Activated CD8-positive, alpha-beta memory T cell treated with anti-CD3 and anti-CD28 coated beads for 36 hours (primary cell): ENCODE results near the gene DNAJC4. TPM values are rescaled to one million over a fixed set of nuclear protein-coding genes. Genes with fewer than 3 reads are reported as not detected.

Experiments
- CTCF ChIA-PET: fragments of 350-600 bp; sonication (Branson Sonifier 250); formaldehyde crosslinking; loops from one replicate; lab custom pipeline; 2021; ENCODE audit warnings: antibody characterized with exemption; lab: Charles Lee
- POLR2A ChIA-PET: fragments of 350-600 bp; sonication (Branson Sonifier 250); formaldehyde crosslinking; loops from one replicate; lab custom pipeline; 2021; ENCODE audit warnings: antibody characterized with exemption; lab: Charles Lee
- total RNA-seq, 2 experiments: library from RNA; stranded (reverse); gene quantifications; one replicate each; pipeline ENCODE4 v1.2.3, GENCODE V29; 2021

DNAJC4 gene
- total RNA-seq, 2 experiments from 2014 or later = 19.0 to 20.8 TPM

DNA sequence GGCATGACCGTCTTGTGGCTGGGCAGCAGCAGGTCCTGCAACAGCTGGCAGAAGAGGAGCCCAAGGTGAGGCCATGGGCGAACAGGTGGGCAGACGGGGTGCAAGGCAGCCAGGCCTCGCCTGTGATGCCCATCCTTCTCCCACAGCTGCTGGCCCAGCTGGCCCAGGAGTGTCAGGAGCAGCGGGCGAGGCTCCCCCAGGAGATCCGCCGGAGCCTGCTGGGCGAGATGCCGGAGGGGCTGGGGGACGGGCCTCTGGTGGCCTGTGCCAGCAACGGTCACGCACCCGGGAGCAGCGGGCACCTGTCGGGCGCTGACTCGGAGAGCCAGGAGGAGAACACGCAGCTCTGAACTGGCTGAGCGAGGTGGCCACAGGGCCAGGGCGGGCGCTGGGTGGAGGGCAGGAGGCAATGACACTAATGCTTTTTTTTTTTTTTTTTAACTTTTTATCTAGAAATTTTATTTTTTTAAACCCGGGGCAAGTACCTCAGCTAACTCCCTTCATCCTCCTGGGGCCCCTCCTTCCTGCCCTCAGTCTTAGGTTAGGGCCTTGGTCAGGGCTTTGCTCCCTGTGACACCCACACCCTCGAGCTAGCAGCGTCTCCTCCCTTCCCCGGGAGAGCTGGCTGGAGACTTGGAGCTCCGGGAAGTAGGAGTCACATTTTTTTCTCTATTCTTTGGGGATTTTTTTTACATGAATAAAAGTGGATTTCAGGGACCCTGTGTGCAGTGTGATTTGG is 37.0 kb downstream of the DNAJC4 start:
- POLR2A ChIA-PET = interaction anchor here (0.7 to 4.3 kb wide), 5 partner anchors 15 to 61 kb away, joined by 3 to 20 read pairs (median 4); partner anchors contain the start of genes FKBP2, NUDT22, PLCB3 and TRPT1
- CTCF ChIA-PET = interaction anchor here (0.7 to 4.1 kb wide), 8 partner anchors 10 to 63 kb away, joined by 3 to 39 read pairs (median 4); partner anchors contain the start of genes CATSPERZ, PLCB3, PRDX5 and TRMT112

DNA sequence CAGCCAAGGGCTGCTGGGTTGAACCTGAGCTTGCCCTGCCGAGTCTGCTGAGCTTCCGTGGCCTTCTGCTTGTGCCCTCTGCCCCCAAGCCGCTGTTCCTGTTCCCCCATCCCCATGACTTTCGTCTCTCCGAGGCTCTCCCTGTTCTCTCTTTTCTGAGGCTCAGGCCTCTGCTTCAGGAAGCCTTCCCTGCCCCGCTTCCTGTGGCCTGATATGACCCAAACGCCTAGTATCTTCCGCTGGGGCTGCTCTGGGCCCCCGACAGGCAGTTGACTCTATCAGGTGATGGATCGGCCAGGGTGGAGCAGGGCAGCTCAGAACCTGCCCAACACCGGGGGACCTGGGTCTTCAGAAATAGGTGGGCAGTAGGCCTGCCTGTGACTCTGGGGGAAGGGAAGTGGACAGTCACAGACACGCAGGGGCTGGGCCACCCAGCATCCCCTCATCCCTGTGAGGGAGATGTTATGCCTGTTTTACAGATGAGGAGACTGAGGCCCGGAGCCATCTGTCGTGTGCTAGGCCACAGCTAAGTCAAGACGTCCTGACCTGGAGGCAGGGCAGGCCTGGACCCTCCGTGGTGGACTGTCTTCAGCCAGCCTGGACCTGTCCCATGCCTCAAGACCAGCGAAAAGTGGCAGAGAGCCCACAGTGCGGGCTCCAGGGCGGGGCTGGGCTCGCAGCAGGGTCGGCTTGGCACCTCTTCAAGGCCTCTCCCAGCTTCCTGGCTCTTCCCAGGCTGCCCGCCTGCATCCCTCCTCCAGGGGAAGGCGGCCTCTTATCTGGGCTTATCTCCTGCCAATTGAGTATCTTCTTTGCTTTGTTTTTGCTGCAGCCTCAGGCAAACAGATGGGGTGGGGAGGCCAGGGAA is 37.9 kb downstream of the DNAJC4 start:
- ChIA-PET POLR2A (interaction anchor here (0.5 to 4.3 kb wide), 10 partner anchors 10 to 1492 kb away, joined by 3 to 22 read pairs (median 8); partner anchors contain the start of genes BAD, FERMT3, FKBP2 and GPR137), CTCF (interaction anchor here (0.7 to 4.1 kb wide), 10 partner anchors 11 to 64 kb away, joined by 3 to 39 read pairs (median 5); partner anchors contain the start of genes CATSPERZ, FERMT3, PLCB3 and PPP1R14B)

DNA sequence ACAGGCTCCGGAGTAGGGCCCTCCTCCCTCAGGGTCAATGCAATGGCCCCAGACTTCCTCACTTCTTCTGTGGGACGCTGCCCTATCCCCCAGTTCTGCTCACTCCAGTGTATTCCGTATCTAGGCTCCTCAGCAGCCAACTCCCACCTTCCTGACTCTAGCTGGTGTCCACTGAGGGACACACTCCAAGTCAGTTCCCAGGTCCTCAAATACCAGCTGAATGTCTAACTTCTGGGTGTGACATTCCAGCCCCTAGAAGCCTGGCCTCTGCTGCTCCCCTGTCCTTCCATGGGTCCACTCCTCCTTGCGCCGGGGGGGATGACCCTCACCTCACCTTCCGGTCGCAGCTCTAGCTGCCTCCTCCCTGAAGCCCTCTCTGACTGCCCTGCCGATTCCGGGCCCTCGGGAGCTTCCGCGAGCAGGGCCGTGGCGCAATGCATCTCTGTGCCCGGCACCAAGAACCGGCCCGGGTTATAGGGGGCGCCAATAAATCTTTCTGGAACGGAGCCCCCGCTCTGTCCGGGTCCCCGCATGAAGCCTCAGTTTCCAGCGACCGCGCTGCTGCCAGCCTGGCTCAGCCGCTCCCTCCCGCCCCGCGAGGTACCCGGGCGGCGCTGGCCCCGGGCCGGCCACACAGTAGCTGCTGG is 38.7 kb downstream of the DNAJC4 start:
- ChIA-PET POLR2A (interaction anchor here (0.5 to 4.3 kb wide), 8 partner anchors 11 to 1493 kb away, joined by 4 to 22 read pairs (median 18); partner anchors contain the start of genes BAD, FERMT3, FKBP2 and GPR137), CTCF (interaction anchor here (0.6 to 4.1 kb wide), 10 partner anchors 12 to 64 kb away, joined by 3 to 39 read pairs (median 4); partner anchors contain the start of genes CATSPERZ, FERMT3, PLCB3 and PPP1R14B)

DNA sequence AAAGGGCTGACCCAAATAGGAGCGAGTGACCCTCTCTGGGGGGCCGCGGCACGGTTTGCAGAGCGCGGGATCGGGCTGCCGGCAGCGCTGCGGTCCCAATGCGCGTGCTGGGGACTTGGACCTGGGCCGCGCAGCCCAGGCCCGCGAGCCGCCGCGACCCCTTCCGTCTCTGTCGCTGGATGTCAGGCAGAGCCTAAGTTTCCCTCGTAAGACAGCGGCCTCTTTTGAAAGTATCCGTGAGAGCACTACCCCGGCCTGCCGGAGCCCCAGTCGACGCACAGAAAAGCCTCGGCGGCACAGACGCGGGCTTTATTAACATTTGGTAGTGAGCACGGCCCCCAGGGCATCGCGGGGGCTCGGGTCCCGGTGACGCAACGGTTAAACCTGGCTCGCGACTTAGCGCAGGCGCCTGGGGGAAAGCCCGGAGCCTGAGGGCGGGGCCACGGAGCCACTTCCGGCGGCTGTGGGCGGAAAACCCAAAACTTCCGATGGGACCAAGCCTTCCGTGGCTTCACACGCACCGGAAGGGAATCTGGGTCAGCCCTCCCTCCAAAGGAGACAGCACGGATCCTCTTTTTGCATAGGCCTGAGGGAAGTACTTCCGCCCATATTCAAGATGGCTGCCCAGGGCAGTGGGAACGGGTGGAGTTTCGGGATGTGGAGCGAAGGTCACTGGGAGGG is 39.3 kb downstream of the DNAJC4 start:
- ChIA-PET POLR2A (interaction anchor here (1.2 to 4.3 kb wide), 8 partner anchors 12 to 63 kb away, joined by 4 to 22 read pairs (median 18); partner anchors contain the start of genes BAD, ESRRA, FERMT3 and FKBP2), CTCF (interaction anchor here (0.6 to 4.1 kb wide), 9 partner anchors 12 to 63 kb away, joined by 3 to 39 read pairs (median 6); partner anchors contain the start of genes CATSPERZ, ESRRA, FERMT3 and PLCB3)

DNA sequence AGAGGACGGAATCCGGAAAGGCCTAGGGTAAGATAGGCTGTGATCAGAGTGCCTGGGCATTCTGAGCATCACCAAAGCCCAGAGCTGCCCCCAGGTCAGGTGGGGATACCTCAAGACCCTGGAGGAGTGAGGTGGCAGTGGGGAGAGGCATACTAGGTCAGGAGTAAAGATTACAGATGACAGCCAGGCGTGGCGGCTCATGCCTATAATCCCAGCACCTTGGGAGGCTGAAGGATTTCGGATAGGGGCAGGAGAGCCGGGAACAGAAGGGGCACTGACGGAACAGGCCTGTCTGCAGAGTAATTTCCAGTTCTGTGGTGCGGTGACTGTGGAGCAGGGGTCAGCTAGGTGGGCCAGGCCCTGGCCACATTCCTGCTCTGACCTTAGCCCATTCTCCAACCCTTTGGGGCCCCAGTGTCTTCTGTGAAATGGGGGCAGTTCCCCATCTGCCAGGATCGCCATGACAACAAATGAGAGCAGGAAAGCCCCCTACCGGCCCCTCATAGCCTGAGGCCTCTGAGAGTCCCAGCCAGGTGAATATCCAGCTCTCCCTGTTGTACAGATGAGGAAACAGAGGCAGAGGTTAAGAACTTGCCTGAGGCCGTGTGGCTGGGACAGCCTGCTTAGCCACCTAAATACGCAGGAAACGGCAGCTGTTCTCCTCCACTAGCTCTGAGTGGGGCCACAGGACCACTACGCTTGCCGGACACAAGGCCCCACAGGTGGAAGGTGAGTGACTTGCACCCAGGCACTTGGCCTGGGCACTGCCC is 44.9 kb downstream of the DNAJC4 start:
- CTCF ChIA-PET = interaction anchor here (1.1 to 2.5 kb wide), 2 partner anchors 14 to 26 kb away, joined by 4 to 9 read pairs; no protein-coding TSS in a partner anchor
- POLR2A ChIA-PET = interaction anchor here (0.7 kb wide), 1 partner anchor 10 kb away, joined by 7 read pairs; no protein-coding TSS in a partner anchor

DNA sequence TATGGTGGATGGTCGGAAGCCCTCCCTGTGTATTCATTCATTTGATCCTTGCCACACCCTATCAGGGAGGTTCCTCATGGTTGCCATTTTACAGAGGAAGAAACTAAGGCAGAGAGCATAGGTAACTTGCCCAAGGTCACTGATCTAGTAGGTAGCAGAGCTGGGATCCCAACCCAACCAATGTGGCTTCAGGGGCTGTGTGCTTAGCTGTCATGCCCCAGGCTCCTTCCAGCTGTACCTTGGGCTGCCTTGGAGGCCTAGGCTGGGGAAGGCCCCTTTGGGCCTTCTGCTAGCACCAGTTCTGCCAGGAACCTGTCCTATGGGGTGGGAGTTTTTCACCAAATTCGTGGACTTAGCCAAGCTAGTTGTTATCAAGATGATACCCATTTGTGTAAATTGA is 45.5 kb downstream of the DNAJC4 start:
- ChIA-PET CTCF (interaction anchor here (1.1 to 2.5 kb wide), 2 partner anchors 14 to 25 kb away, joined by 4 to 9 read pairs; no protein-coding TSS in a partner anchor), POLR2A (no interaction called here)

DNA sequence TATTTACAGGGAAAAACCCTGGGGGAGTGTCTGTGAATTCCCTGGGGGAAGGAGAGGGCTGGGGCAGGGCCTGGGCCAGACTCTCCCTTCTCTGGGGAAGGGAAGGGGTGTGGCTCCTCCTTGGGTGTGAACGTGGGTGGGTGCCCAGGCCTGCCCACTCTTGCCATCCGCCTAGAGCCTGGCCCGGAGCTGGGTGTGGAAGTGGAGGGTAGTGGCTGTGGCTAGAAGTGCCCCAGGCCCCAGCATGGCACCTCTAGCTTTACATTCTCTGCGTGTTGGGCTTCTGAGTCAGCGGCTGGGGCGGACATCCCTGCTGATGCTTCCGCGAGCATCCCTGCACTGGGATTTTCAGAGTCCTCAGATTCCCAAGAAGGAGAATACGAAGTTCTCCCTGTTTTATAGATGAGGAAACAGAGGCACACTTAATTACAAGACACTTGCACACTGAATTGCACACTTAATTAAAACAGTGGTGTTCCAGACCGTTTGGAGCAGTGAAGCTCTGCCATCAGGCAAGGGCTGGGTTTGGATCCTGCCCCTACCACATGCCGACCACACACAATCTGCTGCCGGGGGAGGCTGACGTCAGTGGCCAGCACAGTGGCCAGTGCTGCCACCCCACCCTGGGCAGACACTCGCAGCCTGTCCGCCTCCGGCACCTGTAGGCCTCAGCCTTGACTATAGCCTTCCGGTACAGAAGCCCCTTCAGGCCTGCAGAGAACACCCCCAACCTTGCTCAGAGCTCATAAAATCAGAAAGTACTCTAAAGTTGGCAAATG is 46.5 kb downstream of the DNAJC4 start:
- ChIA-PET CTCF (interaction anchor here (1.1 to 2.5 kb wide), 3 partner anchors 10 to 28 kb away, joined by 3 to 9 read pairs (median 4); no protein-coding TSS in a partner anchor), POLR2A (interaction anchor here (0.6 to 0.7 kb wide), 2 partner anchors 63 to 1481 kb away, joined by 3 to 4 read pairs; no protein-coding TSS in a partner anchor)

DNA sequence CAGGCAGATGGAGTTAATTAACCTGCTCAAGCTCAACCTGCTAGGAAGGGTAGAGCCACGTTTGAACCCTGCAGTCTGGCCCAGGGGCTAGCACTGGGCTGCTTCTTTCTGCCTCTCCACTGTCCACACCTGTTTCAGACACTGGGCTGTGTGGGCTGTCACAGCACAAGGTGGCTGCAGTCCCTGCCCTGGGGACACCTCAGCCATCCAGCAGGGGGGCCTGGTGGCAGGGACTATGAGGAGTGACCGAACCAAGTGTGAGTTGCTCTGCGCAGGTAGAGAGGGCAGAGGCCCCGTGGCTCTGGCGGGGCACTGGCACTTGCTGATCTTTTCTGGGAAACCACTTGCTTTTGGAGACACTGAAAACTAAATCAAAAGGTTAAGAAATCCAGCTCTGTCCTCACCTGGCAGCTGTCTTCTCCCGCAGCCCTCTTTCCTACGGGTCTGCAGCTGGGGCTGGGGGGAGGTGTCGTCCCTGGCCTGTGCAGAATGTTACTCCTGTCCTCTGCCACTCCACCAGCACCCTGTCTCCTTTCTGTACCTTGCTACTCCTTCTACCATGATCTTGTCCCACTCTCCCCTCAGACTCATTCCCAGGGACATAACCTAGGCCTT is 48.3 kb downstream of the DNAJC4 start:
- CTCF ChIA-PET = interaction anchor here (1.1 kb wide), 1 partner anchor 25 kb away, joined by 4 read pairs; no protein-coding TSS in a partner anchor
- POLR2A ChIA-PET = no interaction called here

DNA sequence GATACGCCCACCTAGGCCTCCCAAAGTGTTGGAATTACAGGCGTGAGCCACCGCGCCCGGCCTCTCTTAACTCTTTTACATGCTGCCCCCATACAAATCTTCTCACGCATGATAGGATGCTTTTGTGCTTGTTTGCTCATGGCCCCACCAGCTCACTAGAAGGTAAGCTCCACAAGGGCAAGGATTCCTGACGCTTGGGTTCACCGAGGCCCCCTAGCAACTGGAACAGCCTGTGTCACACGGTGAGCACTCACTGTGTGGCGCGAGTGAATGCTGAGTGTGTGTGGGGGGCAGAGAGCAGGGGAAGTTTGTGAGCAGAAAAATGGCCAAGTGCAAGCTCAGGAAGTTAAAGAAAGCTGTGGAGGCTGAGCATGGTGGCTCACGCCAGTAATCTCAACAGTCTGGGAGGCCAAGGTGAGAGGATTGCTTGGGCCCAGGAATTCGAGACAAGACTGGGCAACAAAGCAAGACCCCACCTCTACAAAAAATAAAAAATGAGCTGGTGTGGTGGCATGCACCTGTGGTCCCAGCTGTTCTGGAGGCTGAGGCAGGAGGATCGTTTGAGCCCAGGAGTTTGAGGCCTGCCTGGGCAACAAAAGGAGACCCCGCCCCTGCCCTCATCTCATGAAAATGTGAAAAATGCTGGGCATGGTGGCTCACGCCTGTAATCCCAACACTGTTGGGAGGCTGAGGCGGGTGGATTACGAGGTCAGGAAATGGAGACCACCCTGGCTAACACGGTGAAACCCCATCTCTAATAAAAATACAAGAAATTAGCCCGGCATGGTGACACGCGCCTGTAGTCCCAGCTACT is 51.8 kb downstream of the DNAJC4 start:
- CTCF ChIA-PET = interaction anchor here (1.9 to 3.4 kb wide), 3 partner anchors 10 to 22 kb away, joined by 5 to 26 read pairs (median 5); no protein-coding TSS in a partner anchor
- POLR2A ChIA-PET = interaction anchor here (0.6 kb wide), 1 partner anchor 36 kb away, joined by 6 read pairs; no protein-coding TSS in a partner anchor

DNA sequence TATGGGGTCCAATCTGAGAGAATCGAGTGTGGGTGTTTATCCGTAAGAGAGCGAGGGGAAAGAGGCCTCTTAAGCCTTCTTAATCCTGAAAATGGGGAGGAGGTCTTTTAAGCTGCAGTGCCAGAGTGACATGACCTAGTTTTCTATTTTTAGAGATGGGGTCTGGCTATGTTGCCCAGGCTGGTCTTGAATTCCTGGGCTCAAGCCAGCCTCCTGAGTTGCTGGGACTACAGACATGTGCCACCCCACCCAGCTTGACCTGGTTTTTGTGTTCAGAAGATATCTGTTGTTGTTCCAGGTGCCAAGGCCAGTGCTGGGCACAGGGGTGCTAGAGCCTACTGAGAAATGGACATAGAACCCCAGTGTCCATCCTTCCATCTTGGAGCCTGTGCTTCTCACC is 52.7 kb downstream of the DNAJC4 start:
- CTCF ChIA-PET = interaction anchor here (1.0 to 3.4 kb wide), 4 partner anchors 11 to 32 kb away, joined by 3 to 26 read pairs (median 6); partner anchors contain the start of gene PLCB3
- POLR2A ChIA-PET = interaction anchor here (3.3 kb wide), 1 partner anchor 13 kb away, joined by 20 read pairs; no protein-coding TSS in a partner anchor

Other genes with a start within 250 kb of the DNAJC4 start
- 10 to 100 TPM; 74.6 to 79.8 TPM for gene OTUB1, start 244.1 kb upstream of the DNAJC4 start, total RNA-seq
- gene FLRT1, start 194.6 kb upstream of the DNAJC4 start, total RNA-seq = not detected
- gene MACROD1, start 64.4 kb upstream of the DNAJC4 start, total RNA-seq = 10 to 100 TPM; 20.6 to 21.8 TPM
- 100 to 1,000 TPM; 476 to 486 TPM for gene STIP1, start 44.4 kb upstream of the DNAJC4 start, total RNA-seq
- gene FERMT3, start 23.8 kb upstream of the DNAJC4 start, total RNA-seq = 100 to 1,000 TPM; 220 to 223 TPM
- 10 to 100 TPM; 28.7 to 30.5 TPM for gene TRPT1, start 4.4 kb upstream of the DNAJC4 start, total RNA-seq
- gene NUDT22, start 4.3 kb upstream of the DNAJC4 start, total RNA-seq = 10 to 100 TPM; 74.5 to 79.5 TPM
- 10 to 100 TPM; 83.0 to 86.8 TPM for gene VEGFB, start 4.0 kb downstream of the DNAJC4 start, total RNA-seq
- 10 to 100 TPM; 26.8 to 28.5 TPM for gene FKBP2, start 10.5 kb downstream of the DNAJC4 start, total RNA-seq
- gene PPP1R14B, start 16.4 kb downstream of the DNAJC4 start, total RNA-seq = 100 to 1,000 TPM; 376 to 377 TPM
- 10 to 100 TPM; 16.0 to 16.9 TPM for gene PLCB3, start 21.0 kb downstream of the DNAJC4 start, total RNA-seq
- 10 to 100 TPM; 32.0 to 36.3 TPM for gene BAD, start 54.1 kb downstream of the DNAJC4 start, total RNA-seq
- 10 to 100 TPM; 54.1 to 56.1 TPM for gene GPR137, start 55.3 kb downstream of the DNAJC4 start, total RNA-seq
- not detected for gene KCNK4, start 60.8 kb downstream of the DNAJC4 start, total RNA-seq
- gene CATSPERZ, start 69.8 kb downstream of the DNAJC4 start, total RNA-seq = not detected
- gene ESRRA, start 75.0 kb downstream of the DNAJC4 start, total RNA-seq = 10 to 100 TPM; 58.1 to 58.3 TPM
- gene TRMT112, start 87.0 kb downstream of the DNAJC4 start, total RNA-seq = 100 to 1,000 TPM; 282 to 293 TPM
- gene PRDX5, start 87.6 kb downstream of the DNAJC4 start, total RNA-seq = 100 to 1,000 TPM; 133 to 138 TPM
- 10 to 100 TPM; 93.7 to 94.7 TPM for gene CCDC88B, start 109.7 kb downstream of the DNAJC4 start, total RNA-seq
- gene RPS6KA4, start 128.6 kb downstream of the DNAJC4 start, total RNA-seq = 10 to 100 TPM; 35.3 to 37.2 TPM